Tibial nerve (tissue), 4 donors: Measurements from ENCODE around the gene OCA2. TPM values are rescaled to one million over a fixed set of nuclear protein-coding genes. Genes with fewer than 3 reads are reported as not detected.
"Not testable (repeated sequence)": the region's sequence is repeated elsewhere in the genome, so short reads cannot be mapped to it uniquely, and the experiment has no call there.

Source experiments
- DNase-seq, 2 donors: peaks; one replicate each; pipeline ENCODE4 v3.0.0-alpha.2; 2019; ENCODE audit warnings: low spot score in 2 of 2
- H3K27ac ChIP-seq, 4 donors: fragments of 200-600 bp; sonication (generic) in 3 of 4; one replicate each; pipeline ENCODE4 v1.5.1; 2017 to 2019; ENCODE audit warnings: mild to moderate bottlenecking in 1 of 4
- H3K27me3 ChIP-seq, 2 donors: fragments of 200-600 bp; sonication (generic) in 1 of 2; one replicate each; pipeline versions ENCODE4 v1.5.1 to v1.6.0; 2017 to 2019
- H3K36me3 ChIP-seq, 3 donors: fragments of 200-600 bp; sonication (generic); one replicate each; pipeline ENCODE4 v1.5.1; 2018 to 2019
- H3K4me1 ChIP-seq, 4 donors: fragments of 200-600 bp; sonication (generic) in 3 of 4; one replicate each; pipeline ENCODE4 v1.5.1; 2017 to 2019
- H3K4me3 ChIP-seq, 4 donors: fragments of 200-600 bp; sonication (generic) in 3 of 4; one replicate each; pipeline ENCODE4 v1.5.1; 2017 to 2019; ENCODE audit warnings: mild to moderate bottlenecking in 1 of 4, moderate library complexity in 1 of 4
- H3K9me3 ChIP-seq, 4 donors: fragments of 200-600 bp; sonication (generic) in 3 of 4; one replicate each; pipeline ENCODE4 v1.5.1; 2017 to 2019
- EP300 ChIP-seq, 2 donors: sonication (generic); formaldehyde crosslinking; IDR thresholded peaks; one replicate each; pipeline ENCODE4 v1.6.1; 2017; ENCODE audit warnings: antibody characterized with exemption in 2 of 2, mild to moderate bottlenecking in 1 of 2
- POLR2A ChIP-seq, 2 donors: fragments of 450-650 bp; IDR thresholded peaks; one replicate each; pipeline ENCODE4 v1.6.1; 2017; ENCODE audit warnings: antibody characterized with exemption in 2 of 2, mild to moderate bottlenecking in 2 of 2, moderate library complexity in 2 of 2
- WGBS, 2 donors: methylation state at CpG; one replicate each; pipeline ENCODE4 v1.1.5; 2018; 5-methylcytosine and 5-hydroxymethylcytosine counted together
- total RNA-seq, 4 donors: library from RNA; depleted of rRNA; stranded (reverse); fragments of >200 nt; gene quantifications; one replicate each; pipeline ENCODE4 v1.1.0, GENCODE V29; 2016
- TF ChIP-seq, protein P1 (sequence below), 5 experiments: fragments of 200-600 bp in 3 of 5; fragments of 450-650 bp in 2 of 5; sonication (generic) in 3 of 5; IDR thresholded peaks; one replicate each; pipeline ENCODE4 v1.5.1; 2016 to 2019; ENCODE audit warnings: antibody characterized with exemption in 5 of 5, mild to moderate bottlenecking in 3 of 5, moderate library complexity in 2 of 5

The OCA2 gene
- total RNA-seq, 4 donors from 2014 or later, result 2.7 to 19.7 (median 6.5) TPM; not detected in 1

DNA sequence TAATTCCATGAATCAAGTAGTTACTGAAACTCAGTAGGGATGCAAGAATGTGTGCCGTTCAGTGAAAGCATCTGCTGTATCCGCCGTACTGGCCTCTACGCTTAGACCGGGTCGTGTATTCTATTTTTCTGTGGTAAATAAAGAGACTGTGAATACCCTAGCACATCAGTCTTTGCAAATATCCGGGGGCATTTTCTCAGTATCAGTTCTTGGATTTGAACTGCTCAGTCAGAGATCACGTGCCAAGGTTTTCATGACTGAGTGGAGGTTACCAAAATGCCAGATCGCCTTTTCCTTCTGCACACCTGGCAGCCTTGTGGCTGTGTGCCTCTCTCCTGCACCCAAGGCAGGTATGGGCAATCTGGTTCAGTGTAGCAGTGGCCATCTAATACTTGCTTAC lies 377.0 kb downstream of the OCA2 start:
- H3K9me3 ChIP-seq, result peaks cover 0 to 15% (median 1%) of the 10 kb centered on the region in 4 donors
- H3K27me3 ChIP-seq, result no peaks in the 10 kb centered on the region
- no peaks in the 10 kb centered on the region for H3K36me3 ChIP-seq
- H3K27ac ChIP-seq, result no peak overlapping the region
- no peak overlapping the region for H3K4me3 ChIP-seq
- H3K4me1 ChIP-seq, result no peaks in the 10 kb centered on the region
- DNase-seq, result no peak
- TF ChIP-seq, protein P1, sequence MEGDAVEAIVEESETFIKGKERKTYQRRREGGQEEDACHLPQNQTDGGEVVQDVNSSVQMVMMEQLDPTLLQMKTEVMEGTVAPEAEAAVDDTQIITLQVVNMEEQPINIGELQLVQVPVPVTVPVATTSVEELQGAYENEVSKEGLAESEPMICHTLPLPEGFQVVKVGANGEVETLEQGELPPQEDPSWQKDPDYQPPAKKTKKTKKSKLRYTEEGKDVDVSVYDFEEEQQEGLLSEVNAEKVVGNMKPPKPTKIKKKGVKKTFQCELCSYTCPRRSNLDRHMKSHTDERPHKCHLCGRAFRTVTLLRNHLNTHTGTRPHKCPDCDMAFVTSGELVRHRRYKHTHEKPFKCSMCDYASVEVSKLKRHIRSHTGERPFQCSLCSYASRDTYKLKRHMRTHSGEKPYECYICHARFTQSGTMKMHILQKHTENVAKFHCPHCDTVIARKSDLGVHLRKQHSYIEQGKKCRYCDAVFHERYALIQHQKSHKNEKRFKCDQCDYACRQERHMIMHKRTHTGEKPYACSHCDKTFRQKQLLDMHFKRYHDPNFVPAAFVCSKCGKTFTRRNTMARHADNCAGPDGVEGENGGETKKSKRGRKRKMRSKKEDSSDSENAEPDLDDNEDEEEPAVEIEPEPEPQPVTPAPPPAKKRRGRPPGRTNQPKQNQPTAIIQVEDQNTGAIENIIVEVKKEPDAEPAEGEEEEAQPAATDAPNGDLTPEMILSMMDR (IDR thresholded peaks at IDR 0.05), result no peak
- TF ChIP-seq EP300 (IDR thresholded peaks at IDR 0.05), result no peak
- no peak for TF ChIP-seq POLR2A (IDR thresholded peaks at IDR 0.05)
- WGBS, 2 donors, result 59 to 69% methylated on average over 9 of the region's 9 CpGs

DNA sequence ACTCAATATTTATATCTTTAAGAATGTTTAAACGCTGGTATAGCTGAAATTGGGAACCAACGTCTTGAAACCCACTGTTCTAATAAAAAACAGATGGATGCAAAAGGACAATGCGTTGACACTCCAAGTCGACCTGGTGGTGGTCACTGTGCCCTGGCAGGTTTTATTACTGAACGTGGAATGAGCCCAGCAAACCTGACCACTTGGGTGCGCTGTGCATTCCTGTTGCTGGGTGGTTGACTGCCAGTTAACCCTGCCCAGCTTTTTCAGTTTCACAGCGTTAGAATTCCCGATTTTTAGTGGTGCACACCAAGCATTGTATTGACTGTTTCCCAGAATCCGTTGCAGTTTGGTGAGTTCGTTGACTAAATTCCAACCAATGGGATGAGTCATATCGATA lies 384.4 kb downstream of the OCA2 start:
- Histone ChIP-seq H3K36me3 (no peaks in the 10 kb centered on the region), H3K27me3 (no peaks in the 10 kb centered on the region), H3K4me3 (no peak overlapping the region), H3K27ac (no peak overlapping the region), H3K9me3 (peaks cover 0 to 33% (median 1%) of the 10 kb centered on the region in 4 donors), H3K4me1 (no peaks in the 10 kb centered on the region)
- no peak for DNase-seq
- TF ChIP-seq POLR2A (IDR thresholded peaks at IDR 0.05), result no peak
- TF ChIP-seq, protein P1 (IDR thresholded peaks at IDR 0.05), result no peak
- no peak for TF ChIP-seq EP300 (IDR thresholded peaks at IDR 0.05)
- 86% methylated on average over 11 of the region's 11 CpGs for WGBS, 2 donors

DNA sequence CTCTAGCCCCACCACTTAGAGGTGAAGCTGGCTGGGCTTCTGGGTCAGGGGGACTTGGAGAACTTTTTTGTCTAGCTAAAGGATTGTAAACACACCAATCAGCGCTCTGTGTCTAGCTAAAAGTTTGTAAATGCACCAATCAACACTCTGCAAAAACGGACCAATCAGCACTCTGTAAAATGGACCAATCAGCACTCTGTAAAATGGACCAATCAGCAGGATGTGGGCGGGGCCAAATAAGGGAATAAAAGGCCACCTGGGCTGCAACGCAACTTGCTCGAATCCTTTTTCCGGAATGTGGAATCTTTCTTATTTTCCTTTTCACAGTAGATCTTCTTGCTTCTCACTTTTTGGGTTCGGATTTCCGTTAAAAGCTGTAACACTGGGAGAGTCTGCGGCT lies 385.3 kb downstream of the OCA2 start:
- 82 to 84% methylated on average over 9 of the region's 9 CpGs for WGBS, 2 donors
- H3K4me1 ChIP-seq, H3K27ac ChIP-seq, H3K4me3 ChIP-seq, H3K36me3 ChIP-seq, H3K27me3 ChIP-seq, DNase-seq: not testable (repeated sequence)
- H3K9me3 ChIP-seq, result peaks cover 0 to 39% (median 1%) of the 10 kb centered on the region in 4 donors

DNA sequence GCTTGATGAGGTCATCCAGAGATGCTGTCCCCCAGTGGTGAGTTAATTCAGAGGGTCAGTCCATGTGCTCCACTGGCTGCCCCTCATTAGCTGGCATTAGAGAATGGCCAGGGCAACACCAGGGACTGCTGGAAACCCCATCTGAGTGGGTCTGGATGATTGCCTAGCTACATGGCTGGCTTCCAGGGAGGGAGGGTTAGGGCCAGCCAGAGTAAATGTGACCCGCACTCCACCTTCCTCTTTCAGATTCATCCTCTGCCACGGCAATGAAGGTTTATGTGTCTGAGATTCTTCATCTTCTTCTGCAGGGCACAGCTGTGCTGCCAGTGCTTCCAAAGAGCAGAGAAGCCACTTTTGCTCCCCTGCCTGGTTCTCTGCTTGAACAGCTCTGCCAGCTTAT lies 391.9 kb downstream of the OCA2 start:
- no peak for DNase-seq
- 60 to 66% methylated on average over 2 of the region's 2 CpGs for WGBS, 2 donors
- Histone ChIP-seq H3K27ac (no peak overlapping the region), H3K9me3 (peaks cover 0 to 30% (median 0%) of the 10 kb centered on the region in 4 donors), H3K36me3 (no peaks in the 10 kb centered on the region), H3K4me3 (no peak overlapping the region), H3K4me1 (no peaks in the 10 kb centered on the region), H3K27me3 (no peaks in the 10 kb centered on the region)
- TF ChIP-seq, protein P1 (IDR thresholded peaks at IDR 0.05), result no peak
- TF ChIP-seq EP300 (IDR thresholded peaks at IDR 0.05) (no peak), POLR2A (IDR thresholded peaks at IDR 0.05) (no peak)

DNA sequence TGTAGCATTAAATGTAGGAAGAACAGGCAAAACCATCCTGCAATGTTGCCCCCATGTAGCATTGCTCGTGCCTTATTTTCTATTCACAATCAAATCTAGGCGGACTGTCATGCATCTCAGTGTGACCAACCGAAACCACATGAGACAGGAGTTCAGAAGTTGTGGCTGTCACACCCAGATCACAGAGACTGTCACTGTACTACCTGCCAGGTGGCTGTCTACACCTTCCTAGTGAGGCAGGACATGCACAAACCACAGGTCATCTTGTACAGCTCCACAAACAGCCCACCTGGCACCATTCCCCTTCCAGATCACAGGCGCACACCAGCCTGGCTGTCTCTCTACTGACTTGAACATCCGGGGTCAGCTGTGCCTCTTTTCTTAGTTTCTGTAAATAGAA lies 392.8 kb downstream of the OCA2 start:
- Histone ChIP-seq H3K4me1 (no peaks in the 10 kb centered on the region), H3K36me3 (no peaks in the 10 kb centered on the region), H3K27ac (no peak overlapping the region), H3K9me3 (peaks cover 0 to 30% (median 0%) of the 10 kb centered on the region in 4 donors), H3K4me3 (no peak overlapping the region), H3K27me3 (no peaks in the 10 kb centered on the region)
- WGBS, 2 donors, result 91 to 95% methylated on average over 5 of the region's 5 CpGs
- TF ChIP-seq, protein P1 (IDR thresholded peaks at IDR 0.05), result no peak
- no peak for TF ChIP-seq POLR2A (IDR thresholded peaks at IDR 0.05)
- no peak for TF ChIP-seq EP300 (IDR thresholded peaks at IDR 0.05)
- DNase-seq, result no peak

DNA sequence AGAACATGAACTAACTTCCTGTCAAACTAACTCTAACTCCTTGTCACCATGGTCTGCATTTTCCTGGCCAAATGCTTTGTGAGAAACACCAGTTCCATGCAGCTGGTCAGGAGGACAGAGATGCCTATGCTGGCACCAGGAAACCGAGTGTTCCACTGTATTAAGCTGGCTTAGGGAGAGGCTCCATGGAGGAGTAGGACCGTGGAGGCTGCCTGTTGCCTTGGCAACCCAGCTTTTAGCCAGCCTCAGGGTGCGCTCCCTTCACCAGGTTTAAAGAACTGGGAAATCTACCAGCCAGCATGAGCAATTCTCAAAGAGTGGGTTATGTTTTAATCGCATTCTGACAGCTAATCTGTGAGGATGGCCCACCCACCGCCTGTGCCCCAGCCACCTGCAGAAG lies 394.1 kb downstream of the OCA2 start:
- DNase-seq, result no peak
- H3K9me3 ChIP-seq, result peaks cover 0 to 27% (median 0%) of the 10 kb centered on the region in 4 donors
- WGBS, 2 donors, result 64 to 73% methylated on average over 4 to 5 of the region's 5 CpGs
- H3K27ac ChIP-seq, result no peak overlapping the region
- H3K36me3 ChIP-seq, result no peaks in the 10 kb centered on the region
- H3K4me1 ChIP-seq, result no peaks in the 10 kb centered on the region
- H3K27me3 ChIP-seq, result no peaks in the 10 kb centered on the region
- TF ChIP-seq EP300 (IDR thresholded peaks at IDR 0.05), result no peak
- TF ChIP-seq, protein P1 (IDR thresholded peaks at IDR 0.05), result no peak
- no peak overlapping the region for H3K4me3 ChIP-seq
